WERI-Rb-1 (cell line): ENCODE measurements around the gene RNASEL.

Source experiments
- DNase-seq: peaks from one replicate; pipeline ENCODE4 v3.0.0-alpha.2; 2020
- H3K27ac ChIP-seq: fragments of 250-450 bp; sonication (Bioruptor Pico); 2 replicates; pipeline ENCODE4 v1.5.1; 2020; ENCODE audit warnings: mild to moderate bottlenecking, moderate library complexity
- H3K27me3 ChIP-seq: fragments of 250-450 bp; sonication (Bioruptor Pico); 2 replicates; pipeline ENCODE4 v1.5.1; 2021; ENCODE audit warnings: mild to moderate bottlenecking, low read depth, moderate library complexity; ENCODE audit not compliant: insufficient read depth, severe bottlenecking
- H3K36me3 ChIP-seq: fragments of 250-450 bp; sonication (Bioruptor Pico); 2 replicates; pipeline ENCODE4 v1.5.1; 2020; ENCODE audit warnings: mild to moderate bottlenecking, moderate library complexity
- H3K4me3 ChIP-seq: 2 replicates; pipeline ENCODE4 v1.5.1; 2011; ENCODE audit warnings: low read depth, mild to moderate bottlenecking, control low read depth, low read length
- H3K9me3 ChIP-seq: fragments of 250-450 bp; sonication (Bioruptor Pico); 2 replicates; pipeline ENCODE4 v1.5.1; 2021; ENCODE audit warnings: mild to moderate bottlenecking, moderate library complexity; ENCODE audit not compliant: severe bottlenecking
- TF ChIP-seq, protein P1 (sequence below): IDR thresholded peaks from 2 replicates; pipeline ENCODE4 v1.5.1; 2011; ENCODE audit warnings: low read depth, mild to moderate bottlenecking, control low read depth, inconsistent platforms, low read length

The RNASEL gene

GRCh38 chr1:182629499-182630096 is 40.5 kb upstream of the RNASEL start:
- Histone ChIP-seq H3K4me3 (no peak overlapping the region), H3K9me3 (no peaks in the 10 kb centered on the region), H3K27me3 (no peaks in the 10 kb centered on the region), H3K27ac (no peak overlapping the region), H3K36me3 (no peaks in the 10 kb centered on the region)
- no peak for DNase-seq
- TF ChIP-seq, protein P1, sequence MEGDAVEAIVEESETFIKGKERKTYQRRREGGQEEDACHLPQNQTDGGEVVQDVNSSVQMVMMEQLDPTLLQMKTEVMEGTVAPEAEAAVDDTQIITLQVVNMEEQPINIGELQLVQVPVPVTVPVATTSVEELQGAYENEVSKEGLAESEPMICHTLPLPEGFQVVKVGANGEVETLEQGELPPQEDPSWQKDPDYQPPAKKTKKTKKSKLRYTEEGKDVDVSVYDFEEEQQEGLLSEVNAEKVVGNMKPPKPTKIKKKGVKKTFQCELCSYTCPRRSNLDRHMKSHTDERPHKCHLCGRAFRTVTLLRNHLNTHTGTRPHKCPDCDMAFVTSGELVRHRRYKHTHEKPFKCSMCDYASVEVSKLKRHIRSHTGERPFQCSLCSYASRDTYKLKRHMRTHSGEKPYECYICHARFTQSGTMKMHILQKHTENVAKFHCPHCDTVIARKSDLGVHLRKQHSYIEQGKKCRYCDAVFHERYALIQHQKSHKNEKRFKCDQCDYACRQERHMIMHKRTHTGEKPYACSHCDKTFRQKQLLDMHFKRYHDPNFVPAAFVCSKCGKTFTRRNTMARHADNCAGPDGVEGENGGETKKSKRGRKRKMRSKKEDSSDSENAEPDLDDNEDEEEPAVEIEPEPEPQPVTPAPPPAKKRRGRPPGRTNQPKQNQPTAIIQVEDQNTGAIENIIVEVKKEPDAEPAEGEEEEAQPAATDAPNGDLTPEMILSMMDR = no peak

DNA sequence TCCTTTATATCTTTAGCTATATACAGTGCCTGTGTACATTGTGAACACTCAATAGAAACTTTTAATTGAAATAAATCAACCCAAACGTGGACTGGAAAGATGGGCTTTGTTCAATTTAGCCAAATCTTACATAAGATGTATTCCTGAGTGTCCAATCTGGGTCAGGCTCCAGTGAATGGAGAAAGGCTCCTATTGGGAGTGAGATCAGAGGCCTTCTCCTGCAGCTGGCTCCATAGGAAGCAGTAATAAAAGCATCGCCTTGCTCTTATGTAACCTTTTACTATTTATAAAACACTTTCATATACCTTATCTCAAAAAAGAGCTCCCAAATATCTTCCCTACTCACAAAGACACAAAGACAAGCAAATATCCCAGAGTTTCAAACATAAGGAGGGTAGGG is 40.0 kb upstream of the RNASEL start:
- H3K27ac ChIP-seq = no peak overlapping the region
- H3K9me3 ChIP-seq = no peaks in the 10 kb centered on the region
- no peaks in the 10 kb centered on the region for H3K27me3 ChIP-seq
- no peak overlapping the region for H3K4me3 ChIP-seq
- H3K36me3 ChIP-seq = no peaks in the 10 kb centered on the region
- TF ChIP-seq, protein P1 = no peak
- DNase-seq = no peak

- DNase-seq = no peak
- Histone ChIP-seq H3K27me3 (no peaks in the 10 kb centered on the region), H3K27ac (no peak overlapping the region), H3K36me3 (no peaks in the 10 kb centered on the region), H3K9me3 (no peaks in the 10 kb centered on the region), H3K4me3 (no peak overlapping the region)
- TF ChIP-seq, protein P1 = peak; percentile 10; the same call in 1 of the 2 replicates
These were observed 39.6 kb upstream of the RNASEL start for GRCh38 chr1:182628657-182629056.

GRCh38 chr1:182627622-182628021 is 38.6 kb upstream of the RNASEL start:
- Histone ChIP-seq H3K4me3 (no peak overlapping the region), H3K27me3 (no peaks in the 10 kb centered on the region), H3K27ac (no peak overlapping the region), H3K36me3 (no peaks in the 10 kb centered on the region), H3K9me3 (no peaks in the 10 kb centered on the region)
- TF ChIP-seq, protein P1 = no peak
- DNase-seq = no peak

DNA sequence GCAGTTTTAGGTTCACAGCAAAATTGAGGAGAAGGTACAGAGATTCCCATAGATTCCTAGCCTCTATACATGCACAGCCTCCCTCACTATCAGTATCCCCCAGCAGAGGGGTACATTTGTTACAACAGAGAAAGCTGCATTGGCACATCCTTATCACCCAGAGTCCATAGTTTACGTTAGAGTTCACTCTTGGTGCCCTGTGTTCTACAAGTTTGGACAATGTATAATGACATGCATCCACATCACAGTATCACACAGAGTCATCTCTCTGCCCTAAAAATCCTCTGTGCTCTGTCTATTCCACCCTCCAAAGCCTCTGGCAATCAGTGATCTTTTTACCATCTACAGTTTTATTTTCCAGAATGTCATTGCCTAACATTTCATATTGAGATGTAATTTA is 37.5 kb upstream of the RNASEL start:
- no peak overlapping the region for H3K4me3 ChIP-seq
- DNase-seq = no peak
- H3K27ac ChIP-seq = no peak overlapping the region
- TF ChIP-seq, protein P1 = no peak
- no peaks in the 10 kb centered on the region for H3K27me3 ChIP-seq
- no peaks in the 10 kb centered on the region for H3K36me3 ChIP-seq
- no peaks in the 10 kb centered on the region for H3K9me3 ChIP-seq
